Spleen (tissue), 7 donors: ENCODE measurements around the gene DACT3.

Source experiments
- CTCF ChIP-seq, 11 experiments: fragments of 200-600 bp in 7 of 11; fragments of 450-650 bp in 4 of 11; sonication (generic) in 4 of 11; IDR thresholded peaks in 8 of 11; conservative IDR thresholded peaks in 3 of 11; 1 replicate in 7 of 11; 2 replicates in 4 of 11; pipeline versions ENCODE4 v1.4.0 to v1.8.0; 2016 to 2021; ENCODE audit warnings: antibody characterized with exemption in 11 of 11, inconsistent platforms in 4 of 11, mild to moderate bottlenecking in 1 of 11
- POLR2A ChIP-seq, 3 donors: fragments of 450-650 bp; IDR thresholded peaks; one replicate each; pipeline ENCODE4 v1.5.1; 2017; ENCODE audit warnings: antibody characterized with exemption in 3 of 3, mild to moderate bottlenecking in 1 of 3
- POLR2AphosphoS5 ChIP-seq, 3 donors: sonication (generic); formaldehyde crosslinking; IDR thresholded peaks; one replicate each; pipeline ENCODE4 v1.5.1; 2017; ENCODE audit warnings: antibody characterized with exemption in 3 of 3
- donor health status: DM: no; HTN: no; CAD: no; lungs with moderate emphysema.
- donor health status: DM: no; HTN: no; CAD: no.
- donor health status: DM: no; HTN: no; CAD: no.

GRCh38 chr19:46646402-46646801 lies 14.6 kb downstream of the DACT3 start:
- no peak for TF ChIP-seq POLR2AphosphoS5 (IDR thresholded peaks at IDR 0.05)
- no peak for TF ChIP-seq CTCF (IDR thresholded peaks at IDR 0.05 in 8 of 11, conservative IDR thresholded peaks at IDR 0.05 in 3 of 11)
- TF ChIP-seq POLR2A (IDR thresholded peaks at IDR 0.05) = no peak
